ENCODE measurements around the gene CYB561D2.

DNA sequence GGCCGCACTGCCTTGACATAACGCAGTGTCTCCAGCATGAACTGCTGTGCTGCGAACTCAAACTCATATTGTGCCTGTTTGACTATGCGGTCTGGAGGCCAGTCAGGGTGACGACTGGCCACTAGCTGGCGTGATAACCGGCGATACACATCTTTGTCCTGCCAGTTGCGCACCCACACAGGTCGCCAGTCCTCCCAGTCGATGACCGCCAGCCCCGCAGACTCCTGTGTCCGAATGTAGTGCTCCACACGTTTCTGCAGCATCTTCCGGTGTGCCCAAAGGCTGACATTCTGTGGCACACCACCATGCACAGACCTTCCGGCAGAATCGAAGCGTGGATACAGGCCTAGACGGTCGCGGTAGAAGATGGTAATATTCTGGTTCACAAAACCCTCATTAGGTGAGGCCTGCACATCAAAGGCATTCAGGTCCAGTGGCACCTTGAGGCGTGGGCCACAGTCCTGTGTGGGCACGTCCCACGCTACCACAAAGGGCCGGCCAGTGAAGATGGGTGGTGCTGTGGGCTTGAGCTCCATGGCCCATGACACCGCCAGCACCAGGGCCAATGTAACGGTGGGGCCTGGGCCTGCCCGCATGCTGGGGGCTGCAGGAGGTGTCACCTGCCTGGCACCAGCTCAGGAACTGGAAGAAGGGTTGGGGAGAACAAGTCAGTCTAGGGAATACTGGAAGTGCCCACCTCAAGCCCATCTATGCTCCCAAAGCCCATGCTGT is 30.6 kb upstream of the CYB561D2 start:
- TF ChIP-seq, protein P1, sequence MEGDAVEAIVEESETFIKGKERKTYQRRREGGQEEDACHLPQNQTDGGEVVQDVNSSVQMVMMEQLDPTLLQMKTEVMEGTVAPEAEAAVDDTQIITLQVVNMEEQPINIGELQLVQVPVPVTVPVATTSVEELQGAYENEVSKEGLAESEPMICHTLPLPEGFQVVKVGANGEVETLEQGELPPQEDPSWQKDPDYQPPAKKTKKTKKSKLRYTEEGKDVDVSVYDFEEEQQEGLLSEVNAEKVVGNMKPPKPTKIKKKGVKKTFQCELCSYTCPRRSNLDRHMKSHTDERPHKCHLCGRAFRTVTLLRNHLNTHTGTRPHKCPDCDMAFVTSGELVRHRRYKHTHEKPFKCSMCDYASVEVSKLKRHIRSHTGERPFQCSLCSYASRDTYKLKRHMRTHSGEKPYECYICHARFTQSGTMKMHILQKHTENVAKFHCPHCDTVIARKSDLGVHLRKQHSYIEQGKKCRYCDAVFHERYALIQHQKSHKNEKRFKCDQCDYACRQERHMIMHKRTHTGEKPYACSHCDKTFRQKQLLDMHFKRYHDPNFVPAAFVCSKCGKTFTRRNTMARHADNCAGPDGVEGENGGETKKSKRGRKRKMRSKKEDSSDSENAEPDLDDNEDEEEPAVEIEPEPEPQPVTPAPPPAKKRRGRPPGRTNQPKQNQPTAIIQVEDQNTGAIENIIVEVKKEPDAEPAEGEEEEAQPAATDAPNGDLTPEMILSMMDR (IDR thresholded peaks at IDR 0.05), result no peak
- no peak for TF ChIP-seq EZH2phosphoT487 (IDR thresholded peaks at IDR 0.05)
